Smooth muscle cell (in vitro differentiated cells): Measurements from ENCODE around the gene SIRT2. TPM values are rescaled to one million over a fixed set of nuclear protein-coding genes. Genes with fewer than 3 reads are reported as not detected.

Experiments
- DNase-seq: peaks from one replicate; lab custom pipeline; 2025; ENCODE audit not compliant: unreplicated experiment; lab: John Stamatoyannopoulos, UW
- H2AFZ ChIP-seq: fragments of 200-600 bp; sonication (generic); 2 replicates; pipeline ENCODE4 v1.6.0; 2016; ENCODE audit warnings: antibody characterized with exemption, low read depth, mild to moderate bottlenecking
- H3F3A ChIP-seq: fragments of 200-600 bp; sonication (generic); 2 replicates; pipeline ENCODE4 v1.6.0; 2017; ENCODE audit warnings: antibody characterized with exemption, low read depth
- H3K27ac ChIP-seq: fragments of 200-600 bp; sonication (generic); 2 replicates; pipeline ENCODE4 v1.5.1; 2016; ENCODE audit warnings: low read depth, mild to moderate bottlenecking
- H3K27me3 ChIP-seq: fragments of 200-600 bp; sonication (generic); 2 replicates; pipeline ENCODE4 v1.6.1; 2016; ENCODE audit warnings: low read depth, mild to moderate bottlenecking
- H3K36me3 ChIP-seq: fragments of 200-600 bp; sonication (generic); 2 replicates; pipeline ENCODE4 v1.5.1; 2016; ENCODE audit warnings: low read depth
- H3K4me1 ChIP-seq: fragments of 200-600 bp; sonication (generic); 2 replicates; pipeline ENCODE4 v1.5.1; 2016; ENCODE audit warnings: low read depth
- H3K4me2 ChIP-seq: fragments of 200-600 bp; sonication (generic); 2 replicates; pipeline ENCODE4 v1.6.0; 2016; ENCODE audit warnings: mild to moderate bottlenecking
- H3K4me3 ChIP-seq: fragments of 200-600 bp; sonication (generic); 2 replicates; pipeline ENCODE4 v1.5.1; 2016; ENCODE audit warnings: mild to moderate bottlenecking
- H3K79me2 ChIP-seq: fragments of 200-600 bp; sonication (generic); 2 replicates; pipeline ENCODE4 v1.6.0; 2016; ENCODE audit warnings: low read depth, mild to moderate bottlenecking
- H3K9ac ChIP-seq: fragments of 200-600 bp; sonication (generic); 2 replicates; pipeline ENCODE4 v1.6.0; 2016; ENCODE audit warnings: low read depth
- H3K9me3 ChIP-seq: fragments of 200-600 bp; sonication (generic); replicated peaks from 2 replicates; pipeline ENCODE4 v1.5.1; 2016; ENCODE audit warnings: low read depth
- H4K20me1 ChIP-seq: fragments of 200-600 bp; sonication (generic); 2 replicates; pipeline ENCODE4 v1.6.0; 2016; ENCODE audit warnings: low read depth
- CTCF ChIP-seq: fragments of 200-600 bp; sonication (generic); IDR thresholded peaks from 2 replicates; pipeline ENCODE4 v1.5.1; 2017; ENCODE audit warnings: borderline replicate concordance, mild to moderate bottlenecking, antibody characterized with exemption; ENCODE audit not compliant: insufficient read depth, poor library complexity, severe bottlenecking
- WGBS: methylation state at CpG from one replicate; pipeline ENCODE4 v1.1.7; 2016; ENCODE audit warnings: low lambda C conversion rate; 5-methylcytosine and 5-hydroxymethylcytosine counted together
- polyA plus RNA-seq: library from polyadenylated mRNA; unstranded; fragments of >200 nt; fragmentation: Nextera tagmentation; extraction: Ambion mirVana; gene quantifications from 2 replicates; pipeline ENCODE4 v1.2.1, GENCODE V29; 2016
- total RNA-seq: library from RNA; depleted of rRNA; stranded (reverse); fragments of >200 nt; gene quantifications from 2 replicates; pipeline ENCODE4 v1.2.3, GENCODE V29; 2014

SIRT2 gene
- total and polyA plus RNA-seq, 2 experiments from 2014 or later: 30.7 to 48.4 TPM

- no peaks in the 10 kb centered on the region for H3K36me3 ChIP-seq
- WGBS: 81% methylated on average over 5 of the region's 5 CpGs
- no peaks in the 10 kb centered on the region for H3F3A ChIP-seq
- no peaks in the 10 kb centered on the region for H3K27me3 ChIP-seq
- no peaks in the 10 kb centered on the region for H3K79me2 ChIP-seq
- H3K4me3 ChIP-seq: no peak overlapping the region
- no peak for DNase-seq
- no peak overlapping the region for H3K4me2 ChIP-seq
- H3K9ac ChIP-seq: no peak overlapping the region
- H3K4me1 ChIP-seq: peaks cover 3% of the 10 kb centered on the region
- H4K20me1 ChIP-seq: no peaks in the 10 kb centered on the region
- TF ChIP-seq CTCF: no peak
- H2AFZ ChIP-seq: no peak overlapping the region
- H3K27ac ChIP-seq: no peak overlapping the region
- no peaks in the 10 kb centered on the region for H3K9me3 ChIP-seq
These were observed 40.5 kb upstream of the SIRT2 start for GRCh38 chr19:38939957-38940356.

- H3K4me3 ChIP-seq: no peak overlapping the region
- no peak for DNase-seq
- peaks cover 4% of the 10 kb centered on the region for H3K4me1 ChIP-seq
- H3K4me2 ChIP-seq: no peak overlapping the region
- H3K27me3 ChIP-seq: no peaks in the 10 kb centered on the region
- no peak overlapping the region for H2AFZ ChIP-seq
- H3K9me3 ChIP-seq: no peaks in the 10 kb centered on the region
- no peaks in the 10 kb centered on the region for H3F3A ChIP-seq
- H3K79me2 ChIP-seq: peaks cover 27% of the 10 kb centered on the region
- WGBS: 100% methylated on average over 4 of the region's 4 CpGs
- no peak overlapping the region for H3K27ac ChIP-seq
- H4K20me1 ChIP-seq: no peaks in the 10 kb centered on the region
- no peak overlapping the region for H3K9ac ChIP-seq
- no peaks in the 10 kb centered on the region for H3K36me3 ChIP-seq
- TF ChIP-seq CTCF: no peak
These were observed 34.1 kb upstream of the SIRT2 start for GRCh38 chr19:38933544-38933943.

GRCh38 chr19:38932425-38933179 is 33.2 kb upstream of the SIRT2 start:
- no peak for DNase-seq
- Histone ChIP-seq H3K4me2 (no peak overlapping the region), H2AFZ (no peak overlapping the region), H3K4me3 (no peak overlapping the region), H3F3A (no peaks in the 10 kb centered on the region), H3K36me3 (no peaks in the 10 kb centered on the region), H3K9ac (no peak overlapping the region), H3K79me2 (peaks cover 30% of the 10 kb centered on the region), H3K27me3 (no peaks in the 10 kb centered on the region), H3K4me1 (peaks cover 4% of the 10 kb centered on the region), H3K9me3 (no peaks in the 10 kb centered on the region), H3K27ac (no peak overlapping the region), H4K20me1 (no peaks in the 10 kb centered on the region)
- TF ChIP-seq CTCF: peak; percentile 25
- WGBS: 97% methylated on average over 29 of the region's 29 CpGs

GRCh38 chr19:38931521-38931793 is 32.0 kb upstream of the SIRT2 start:
- no peaks in the 10 kb centered on the region for H3K9me3 ChIP-seq
- peak overlapping the region; percentile 95 for H3K9ac ChIP-seq
- no peaks in the 10 kb centered on the region for H3F3A ChIP-seq
- no peaks in the 10 kb centered on the region for H3K36me3 ChIP-seq
- 33% methylated on average over 8 of the region's 8 CpGs for WGBS
- H4K20me1 ChIP-seq: no peaks in the 10 kb centered on the region
- peak overlapping the region; percentile 89 for H3K4me3 ChIP-seq
- peak overlapping the region; percentile 91 for H3K27ac ChIP-seq
- no peak overlapping the region for H2AFZ ChIP-seq
- peaks cover 4% of the 10 kb centered on the region for H3K4me1 ChIP-seq
- TF ChIP-seq CTCF: no peak
- no peaks in the 10 kb centered on the region for H3K27me3 ChIP-seq
- peak overlapping the region; percentile 88 for H3K4me2 ChIP-seq
- H3K79me2 ChIP-seq: peaks cover 30% of the 10 kb centered on the region
- DNase-seq: no peak
